Trophoblast cell (in vitro differentiated cells and primary cell): ENCODE results near the gene YOD1.

Source experiments
- DNase-seq, 2 donors: peaks; one replicate each; pipeline ENCODE4 v3.0.0-alpha.2; 2016
- H2AFZ ChIP-seq: 2 replicates; pipeline ENCODE4 v1.6.1; 2013; ENCODE audit warnings: low read length, moderate library complexity, mild to moderate bottlenecking; ENCODE audit not compliant: insufficient read depth, poor library complexity
- H2AK5ac ChIP-seq: 2 replicates; pipeline ENCODE4 v1.6.1; 2013; ENCODE audit warnings: mild to moderate bottlenecking, low read length
- H2BK120ac ChIP-seq: 2 replicates; pipeline ENCODE4 v1.6.1; 2013; ENCODE audit warnings: low read length, mild to moderate bottlenecking, moderate library complexity; ENCODE audit not compliant: insufficient read depth, poor library complexity
- H2BK12ac ChIP-seq: 2 replicates; pipeline ENCODE4 v1.6.1; 2013; ENCODE audit warnings: mild to moderate bottlenecking, low read length, moderate library complexity
- H2BK5ac ChIP-seq: 2 replicates; pipeline ENCODE4 v1.6.1; 2013; ENCODE audit warnings: low read length, low read depth, moderate library complexity, mild to moderate bottlenecking; ENCODE audit not compliant: poor library complexity
- H3K14ac ChIP-seq: 2 replicates; pipeline ENCODE4 v1.6.1; 2013; ENCODE audit warnings: mild to moderate bottlenecking, low read length
- H3K18ac ChIP-seq: 2 replicates; pipeline ENCODE4 v1.6.1; 2013; ENCODE audit warnings: mild to moderate bottlenecking, low read length
- H3K23ac ChIP-seq: 2 replicates; pipeline ENCODE4 v1.6.1; 2013; ENCODE audit warnings: low read length
- H3K27ac ChIP-seq: 2 replicates; pipeline ENCODE4 v1.5.1; 2013; ENCODE audit warnings: low read depth, mild to moderate bottlenecking, inconsistent platforms, low read length, moderate library complexity
- H3K27me3 ChIP-seq: 2 replicates; pipeline ENCODE4 v1.6.1; 2013; ENCODE audit warnings: inconsistent platforms, mild to moderate bottlenecking, low read length, moderate library complexity; ENCODE audit not compliant: insufficient read depth
- H3K36me3 ChIP-seq, 2 experiments: 1 replicate in 1 of 2; 2 replicates in 1 of 2; pipeline ENCODE4 v1.6.1; 2013; ENCODE audit warnings: low read length in 2 of 2, mild to moderate bottlenecking in 2 of 2, moderate library complexity in 1 of 2; ENCODE audit not compliant: insufficient read depth in 2 of 2, control insufficient read depth in 1 of 2
- H3K4ac ChIP-seq: 2 replicates; pipeline ENCODE4 v1.6.1; 2013; ENCODE audit warnings: low read depth, mild to moderate bottlenecking, low read length, moderate library complexity
- H3K4me1 ChIP-seq, 2 experiments: 1 replicate in 1 of 2; 2 replicates in 1 of 2; pipeline ENCODE4 v1.6.1; 2013; ENCODE audit warnings: low read length in 2 of 2, mild to moderate bottlenecking in 2 of 2, moderate library complexity in 1 of 2; ENCODE audit not compliant: insufficient read depth in 2 of 2, control insufficient read depth in 1 of 2
- H3K4me2 ChIP-seq: 2 replicates; pipeline ENCODE4 v1.6.1; 2013; ENCODE audit warnings: inconsistent platforms, mild to moderate bottlenecking, low read length, moderate library complexity
- H3K4me3 ChIP-seq: 2 replicates; pipeline ENCODE4 v1.5.1; 2013; ENCODE audit warnings: mild to moderate bottlenecking, low read depth, low read length, inconsistent platforms
- H3K79me1 ChIP-seq: one replicate; pipeline ENCODE4 v1.6.1; 2013; ENCODE audit warnings: low read length
- H3K79me2 ChIP-seq: 2 replicates; pipeline ENCODE4 v1.6.1; 2013; ENCODE audit warnings: low read length, mild to moderate bottlenecking; ENCODE audit not compliant: control insufficient read depth, insufficient read depth, poor library complexity
- H3K9ac ChIP-seq: 2 replicates; pipeline ENCODE4 v1.6.1; 2013; ENCODE audit warnings: mild to moderate bottlenecking, low read length
- H3K9me3 ChIP-seq: 2 replicates; pipeline ENCODE4 v1.6.1; 2013; ENCODE audit warnings: low read depth, mild to moderate bottlenecking, control low read depth, inconsistent platforms, low read length; ENCODE audit not compliant: insufficient read depth
- H4K12ac ChIP-seq: 2 replicates; pipeline ENCODE4 v1.6.1; 2013; ENCODE audit warnings: low read depth, mild to moderate bottlenecking, low read length, moderate library complexity
- H4K8ac ChIP-seq: 2 replicates; pipeline ENCODE4 v1.6.1; 2013; ENCODE audit warnings: low read depth, mild to moderate bottlenecking, low read length, moderate library complexity
- H4K91ac ChIP-seq: one replicate; pipeline ENCODE4 v1.6.1; 2013; ENCODE audit warnings: low read depth, mild to moderate bottlenecking, low read length, moderate library complexity
- WGBS: extraction: QIAGEN DNeasy Blood & Tissue Kit; methylation state at CpG from one replicate; pipeline ENCODE4 v1.1.7; 2013; ENCODE audit warnings: missing lambda C conversion rate; ENCODE audit not compliant: insufficient read length, insufficient coverage; ENCODE audit errors: extremely low coverage; 5-methylcytosine and 5-hydroxymethylcytosine counted together

Gene YOD1

DNA sequence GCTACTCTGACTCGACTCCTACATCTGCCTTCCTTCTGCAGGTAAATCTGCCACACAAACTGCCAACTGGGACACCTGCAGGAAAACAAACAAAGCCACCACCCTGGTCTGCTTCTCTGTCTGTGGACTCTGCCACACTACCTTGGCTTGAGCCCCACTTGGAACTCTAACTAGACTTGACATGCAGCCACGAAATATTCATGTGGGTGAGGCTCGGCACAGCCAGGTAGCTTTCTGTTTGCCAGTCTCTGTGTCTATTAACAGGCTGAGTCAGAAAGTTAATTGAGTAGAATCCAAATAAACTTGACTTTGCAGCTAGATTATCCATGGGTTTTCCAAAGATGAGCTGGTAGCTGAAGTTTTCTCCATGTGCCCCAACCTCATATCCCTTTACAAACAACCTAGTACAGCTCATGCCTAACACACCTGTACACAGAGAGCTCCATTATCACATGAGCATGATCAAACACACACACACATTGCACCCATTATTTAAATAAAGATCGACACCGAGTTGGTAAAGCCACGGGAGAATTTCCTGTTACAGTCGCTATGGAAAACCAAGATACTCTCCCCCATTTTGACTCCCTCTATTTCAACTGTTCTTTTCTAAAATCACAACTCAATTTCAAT is 19.3 kb downstream of the YOD1 start:
- Histone ChIP-seq H3K4me1 (peaks cover 0 to 3% of the 10 kb centered on the region in 2 experiments), H3K79me1 (no peaks in the 10 kb centered on the region), H2BK120ac (no peak overlapping the region), H2AFZ (no peak overlapping the region), H4K8ac (no peak overlapping the region), H2BK12ac (no peak overlapping the region), H3K9ac (no peak overlapping the region), H3K27ac (no peak overlapping the region), H3K27me3 (no peaks in the 10 kb centered on the region), H3K79me2 (no peaks in the 10 kb centered on the region), H2AK5ac (no peak overlapping the region), H3K36me3 (no peaks in the 10 kb centered on the region), H4K12ac (no peak overlapping the region), H3K18ac (no peak overlapping the region), H3K14ac (no peak overlapping the region), H2BK5ac (no peak overlapping the region), H3K4me2 (no peak overlapping the region), H3K9me3 (no peaks in the 10 kb centered on the region), H3K23ac (no peak overlapping the region), H3K4me3 (no peak overlapping the region), H3K4ac (no peak overlapping the region), H4K91ac (no peak overlapping the region)
- no peak for DNase-seq
- no CpG with 5 or more reads among the region's 7 CpGs for WGBS

DNA sequence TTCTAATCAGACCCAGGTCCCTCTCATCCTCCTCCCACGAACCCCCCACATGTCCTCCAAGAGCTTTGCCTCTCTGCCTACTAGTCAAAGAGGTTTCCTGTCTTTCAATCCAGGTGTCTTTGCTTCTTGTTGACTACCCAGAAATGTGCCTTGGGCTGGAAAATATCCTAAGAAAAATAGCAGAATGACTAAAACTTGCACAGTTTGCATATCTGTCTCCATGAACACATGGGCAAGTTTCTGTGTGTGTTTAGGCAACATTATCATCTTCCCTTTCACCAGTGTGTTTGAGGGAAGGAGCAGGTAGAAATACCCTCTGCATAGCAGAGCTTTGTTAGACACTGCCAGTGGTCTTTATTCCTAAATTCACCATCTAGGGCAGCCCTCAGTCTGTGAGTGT is 20.0 kb downstream of the YOD1 start:
- Histone ChIP-seq H2BK5ac (no peak overlapping the region), H3K4me3 (no peak overlapping the region), H3K9me3 (no peaks in the 10 kb centered on the region), H2BK12ac (no peak overlapping the region), H4K91ac (no peak overlapping the region), H2AK5ac (no peak overlapping the region), H3K36me3 (no peaks in the 10 kb centered on the region), H3K9ac (no peak overlapping the region), H2AFZ (no peak overlapping the region), H3K4me1 (peaks cover 0 to 3% of the 10 kb centered on the region in 2 experiments), H3K4ac (no peak overlapping the region), H3K27me3 (no peaks in the 10 kb centered on the region), H3K23ac (no peak overlapping the region), H3K79me2 (no peaks in the 10 kb centered on the region), H3K14ac (no peak overlapping the region), H2BK120ac (no peak overlapping the region), H3K4me2 (no peak overlapping the region), H4K8ac (no peak overlapping the region), H3K27ac (no peak overlapping the region), H3K18ac (no peak overlapping the region), H4K12ac (no peak overlapping the region), H3K79me1 (no peaks in the 10 kb centered on the region)
- WGBS, result no CpG with 5 or more reads among the region's 1 CpG
- DNase-seq, result no peak

DNA sequence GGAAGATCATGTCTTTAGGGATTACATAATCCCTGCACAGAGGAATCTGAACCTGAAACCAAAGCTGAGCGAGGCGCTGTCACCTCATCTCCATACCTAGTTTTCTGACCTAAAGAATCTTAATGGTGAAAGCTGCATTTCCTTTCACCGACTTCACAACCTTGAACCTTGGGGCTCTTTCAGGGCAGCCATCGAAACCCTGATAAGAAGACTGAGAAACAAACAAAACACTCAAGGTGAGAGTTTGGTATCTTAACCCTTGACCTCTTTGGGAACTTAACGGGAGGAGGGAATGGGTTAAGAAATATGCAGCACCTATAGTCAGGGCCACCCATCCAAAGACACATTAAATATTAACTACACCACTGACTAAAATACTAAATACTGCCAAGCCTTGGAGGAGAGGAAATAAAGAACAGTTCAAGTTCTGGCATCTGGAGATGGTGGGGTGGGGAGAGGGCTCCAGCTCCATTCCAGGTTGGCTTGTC is 20.4 kb downstream of the YOD1 start:
- DNase-seq, result no peak

GRCh38 chr1:207029701-207030521 is 21.1 kb downstream of the YOD1 start:
- H3K18ac ChIP-seq, result no peak overlapping the region

More for the DNA sequence above, 20.4 kb downstream of the YOD1 start:
- Histone ChIP-seq H3K14ac (no peak overlapping the region), H3K9ac (no peak overlapping the region), H3K18ac (no peak overlapping the region), H3K27me3 (no peaks in the 10 kb centered on the region), H3K23ac (no peak overlapping the region), H4K91ac (no peak overlapping the region), H2AFZ (no peak overlapping the region), H3K79me2 (no peaks in the 10 kb centered on the region), H2BK12ac (no peak overlapping the region), H3K27ac (no peak overlapping the region), H3K4me3 (no peak overlapping the region), H3K4me1 (peaks cover 0 to 3% of the 10 kb centered on the region in 2 experiments), H3K9me3 (no peaks in the 10 kb centered on the region), H2AK5ac (no peak overlapping the region), H2BK120ac (no peak overlapping the region), H3K36me3 (no peaks in the 10 kb centered on the region), H3K4ac (no peak overlapping the region), H3K4me2 (no peak overlapping the region), H2BK5ac (no peak overlapping the region), H4K8ac (no peak overlapping the region), H4K12ac (no peak overlapping the region), H3K79me1 (no peaks in the 10 kb centered on the region)
- no CpG with 5 or more reads among the region's 5 CpGs for WGBS

More at GRCh38 chr1:207029701-207030521, 21.1 kb downstream of the YOD1 start:
- peaks cover 6% of the 10 kb centered on the region in 2 experiments for H3K4me1 ChIP-seq
- DNase-seq, result no peak
- H3K79me2 ChIP-seq, result no peaks in the 10 kb centered on the region
- no peak overlapping the region for H2BK5ac ChIP-seq
- H4K12ac ChIP-seq, result no peak overlapping the region
- no CpG with 5 or more reads among the region's 5 CpGs for WGBS
- H3K36me3 ChIP-seq, result no peaks in the 10 kb centered on the region
- H3K27ac ChIP-seq, result no peak overlapping the region
- H2AFZ ChIP-seq, result no peak overlapping the region
- H3K4me3 ChIP-seq, result no peak overlapping the region
- no peak overlapping the region for H3K4me2 ChIP-seq
- H2BK12ac ChIP-seq, result no peak overlapping the region
- H4K91ac ChIP-seq, result no peak overlapping the region
- H3K9ac ChIP-seq, result no peak overlapping the region
- no peak overlapping the region for H2BK120ac ChIP-seq
- H3K9me3 ChIP-seq, result no peaks in the 10 kb centered on the region
- no peak overlapping the region for H2AK5ac ChIP-seq
- H3K23ac ChIP-seq, result no peak overlapping the region
- no peak overlapping the region for H4K8ac ChIP-seq
- H3K4ac ChIP-seq, result no peak overlapping the region
- H3K14ac ChIP-seq, result no peak overlapping the region
- H3K27me3 ChIP-seq, result no peaks in the 10 kb centered on the region
- H3K79me1 ChIP-seq, result no peaks in the 10 kb centered on the region
